GM19467 (cell line): ENCODE results near the gene DCAKD.

ENCODE experiments used
- ATAC-seq: cut with Tn5 transposase; IDR thresholded peaks from one replicate; pipeline ENCODE4 v1.9.1; 2021; ENCODE audit warnings: mild to moderate bottlenecking, moderate library complexity; ENCODE audit not compliant: unreplicated experiment

The DCAKD gene

DNA sequence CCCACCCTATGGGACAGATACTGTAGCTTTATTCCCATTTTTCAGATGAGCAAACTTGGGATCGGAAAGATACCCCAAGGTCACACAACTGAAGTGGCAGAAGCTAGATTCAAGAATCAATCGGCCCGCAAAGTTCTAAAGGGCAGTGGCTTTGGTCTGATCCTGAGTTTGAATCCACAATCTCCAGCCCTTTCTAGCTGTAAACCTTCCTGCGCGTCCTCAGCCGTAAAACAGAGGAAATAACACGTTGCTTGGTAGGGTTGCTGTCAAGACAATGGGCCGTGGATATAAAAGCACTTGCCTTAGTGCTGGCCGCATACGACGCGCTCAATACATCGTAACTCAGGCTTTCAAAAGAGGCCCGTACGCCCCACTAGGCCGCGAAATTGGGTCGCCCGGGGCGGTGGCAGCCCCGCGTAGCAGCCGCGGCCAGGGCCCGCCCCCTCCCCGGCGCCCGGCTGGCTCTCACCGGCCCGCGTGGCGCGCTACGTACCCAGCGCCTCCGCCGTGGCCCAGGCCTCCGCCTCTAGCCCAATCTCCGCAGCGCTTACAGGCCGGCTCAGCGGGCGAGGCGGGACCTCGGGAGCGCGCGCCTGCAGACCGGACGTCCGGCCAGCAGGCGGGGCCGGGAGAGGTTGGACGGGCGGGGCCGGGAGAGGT is at the start of gene DCAKD:
Gene DCAKD, minus strand, starts transcription at position 573 of the 660 bp plus-strand sequence. CDS start 16,747 bp downstream, outside the sequence.
- ATAC-seq, result peak; percentile 89

GRCh38 chr17:45098869-45099616 is 47.6 kb upstream of the DCAKD start:
- ATAC-seq, result no peak

GRCh38 chr17:45098081-45098868 is 46.8 kb upstream of the DCAKD start:
- no peak for ATAC-seq

DNA sequence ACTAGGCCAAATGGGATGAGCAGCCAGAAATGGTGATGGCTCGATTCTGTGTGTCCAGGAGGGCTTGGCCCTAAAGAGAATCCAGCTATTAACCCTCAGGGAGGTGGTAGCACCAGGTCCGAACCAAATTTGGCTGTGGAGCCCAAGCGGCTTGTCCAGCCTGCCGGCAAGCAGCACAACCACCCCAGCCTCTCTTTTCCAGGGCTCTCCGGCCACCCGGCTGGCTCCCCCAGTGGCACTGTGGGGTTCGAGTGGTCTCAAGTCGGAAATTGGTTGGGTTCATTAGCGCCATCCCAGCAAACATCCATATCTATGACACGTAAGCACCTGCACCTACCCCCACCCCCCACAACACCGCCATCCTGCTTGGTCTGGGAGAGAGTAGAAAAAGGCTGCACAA is 45.5 kb upstream of the DCAKD start:
- ATAC-seq, result no peak

- ATAC-seq, result no peak
These were observed 44.7 kb upstream of the DCAKD start for GRCh38 chr17:45096141-45096540.

GRCh38 chr17:45093444-45094110 is 42.1 kb upstream of the DCAKD start:
- no peak for ATAC-seq

DNA sequence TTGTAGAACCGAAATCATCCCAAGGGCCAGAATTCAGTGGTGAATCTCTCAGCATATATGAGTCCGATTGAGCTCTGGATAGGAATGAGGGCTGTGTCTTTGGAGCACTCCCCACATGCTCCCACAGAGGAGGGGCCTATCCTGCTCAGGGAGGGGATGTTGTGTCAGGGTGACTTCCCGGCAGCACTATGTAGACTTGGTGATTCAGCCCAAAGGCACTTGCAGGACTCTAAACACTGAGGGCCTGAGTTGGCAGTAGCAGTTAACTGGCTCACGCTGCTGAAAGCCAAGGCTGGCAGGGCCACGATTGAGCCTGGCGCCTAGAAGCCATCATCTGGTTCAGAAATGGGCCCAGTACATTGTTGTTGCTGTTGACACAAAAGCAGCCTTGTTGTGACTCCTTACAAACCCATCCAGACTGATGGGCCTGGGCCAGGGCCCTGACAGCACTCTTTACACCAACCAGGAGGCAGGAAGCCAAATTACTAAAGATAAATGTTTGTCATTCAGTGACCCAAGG is 41.5 kb upstream of the DCAKD start:
- ATAC-seq, result no peak

GRCh38 chr17:45091778-45092425 is 40.5 kb upstream of the DCAKD start:
- no peak for ATAC-seq

DNA sequence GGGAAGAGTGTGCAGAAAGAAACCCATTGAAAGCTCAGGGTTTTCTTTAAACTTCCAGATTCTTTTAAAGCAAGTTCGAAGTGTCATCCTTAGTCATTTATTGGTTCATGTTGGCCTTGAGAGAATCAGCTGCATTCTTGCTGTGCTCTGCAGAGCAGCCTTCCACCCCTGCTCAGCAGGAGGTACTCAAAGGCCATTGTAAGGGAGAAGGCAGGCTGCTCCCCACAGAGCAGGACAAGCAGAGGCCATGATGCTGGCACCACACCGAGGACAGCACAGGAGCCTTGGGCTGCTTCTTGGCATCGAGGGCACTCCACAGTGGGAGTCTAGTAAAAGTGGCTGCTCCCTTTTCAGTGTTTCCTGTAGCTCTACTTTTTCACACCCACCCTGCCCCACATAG is 39.3 kb upstream of the DCAKD start:
- no peak for ATAC-seq

- ATAC-seq, result no peak
These were observed 37.3 kb upstream of the DCAKD start for GRCh38 chr17:45088741-45089140.

DNA sequence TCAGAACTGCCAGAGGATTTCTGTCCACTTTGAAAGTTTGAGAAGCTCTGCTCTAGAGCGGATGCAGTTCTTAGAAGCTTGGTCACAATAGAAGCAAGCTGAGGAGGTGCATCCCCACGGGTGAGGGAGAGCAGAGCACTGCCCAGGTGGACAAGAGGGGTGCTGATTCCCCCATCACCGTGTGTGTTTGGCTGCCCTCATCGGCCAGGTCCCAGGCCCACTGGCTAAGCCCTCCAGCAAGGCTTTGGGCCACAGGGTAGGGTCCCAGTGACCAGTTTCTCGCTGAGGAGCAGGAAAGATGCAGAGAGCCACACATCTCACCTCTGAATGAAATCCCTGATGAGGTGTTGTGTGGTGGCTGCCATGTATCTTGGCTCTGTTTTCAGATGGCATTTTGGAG is 36.5 kb upstream of the DCAKD start:
- ATAC-seq, result no peak

DNA sequence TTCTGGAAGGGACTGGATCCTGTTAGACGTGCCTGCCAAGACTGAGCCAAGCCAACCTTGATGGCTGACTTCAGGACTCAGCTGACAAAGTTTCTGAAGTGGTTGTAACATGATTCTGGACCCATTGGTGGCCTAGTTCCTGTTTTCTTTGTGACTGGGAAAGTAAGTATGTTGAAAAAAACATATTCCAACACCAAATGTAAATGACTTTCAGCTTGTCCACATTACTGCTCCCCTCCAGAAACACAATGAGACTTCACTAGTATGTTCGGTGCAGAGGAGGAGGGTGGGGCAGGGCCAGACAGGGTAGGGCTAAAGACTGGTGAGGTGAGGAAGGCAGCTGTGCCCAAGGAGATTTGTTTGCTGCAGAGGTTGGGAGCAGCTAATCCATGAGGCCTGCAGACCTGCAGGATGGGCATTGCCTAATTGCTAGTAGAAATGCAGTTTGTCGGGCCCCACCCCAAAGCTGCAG is 36.1 kb upstream of the DCAKD start:
- ATAC-seq, result no peak

GRCh38 chr17:45086865-45087503 is 35.6 kb upstream of the DCAKD start:
- no peak for ATAC-seq

GRCh38 chr17:45086391-45086790 is 35.0 kb upstream of the DCAKD start:
- no peak for ATAC-seq

- no peak for ATAC-seq
These were observed 29.7 kb upstream of the DCAKD start for GRCh38 chr17:45081047-45081703.

- no peak for ATAC-seq
These were observed 26.2 kb upstream of the DCAKD start for GRCh38 chr17:45077643-45078042.

DNA sequence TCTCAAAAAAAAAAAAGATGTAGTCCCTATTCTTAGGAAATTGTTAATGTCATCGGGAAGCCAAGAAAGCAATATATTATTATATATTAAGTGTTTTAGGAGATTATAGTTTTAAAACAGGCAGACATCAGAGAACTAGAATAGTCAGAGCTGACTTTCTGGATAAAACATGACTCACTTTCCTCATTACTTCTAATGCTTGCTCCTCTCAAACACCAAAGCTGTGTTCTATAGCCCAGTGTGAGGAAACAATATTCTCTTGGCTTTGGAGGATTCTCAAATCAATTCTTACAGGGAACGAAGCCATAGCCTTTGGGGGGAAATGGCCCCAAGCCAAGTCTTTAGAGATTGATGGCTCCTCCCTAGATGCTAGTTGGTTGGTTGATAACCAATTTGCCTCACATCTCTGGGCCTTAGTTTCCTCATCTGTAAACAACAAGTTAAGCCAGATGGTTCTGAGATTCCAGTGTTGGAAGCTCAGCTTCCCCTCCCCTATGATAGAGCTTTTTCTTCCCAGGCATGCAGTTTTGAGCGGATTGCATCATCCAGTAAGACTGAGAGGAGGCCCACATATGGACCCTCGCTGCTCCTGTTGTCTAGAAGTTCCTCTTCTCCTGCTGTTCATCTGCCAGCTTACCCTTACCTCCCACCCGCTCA is 22.1 kb upstream of the DCAKD start:
- no peak for ATAC-seq

GRCh38 chr17:45070809-45071208 is 19.4 kb upstream of the DCAKD start:
- ATAC-seq, result no peak

DNA sequence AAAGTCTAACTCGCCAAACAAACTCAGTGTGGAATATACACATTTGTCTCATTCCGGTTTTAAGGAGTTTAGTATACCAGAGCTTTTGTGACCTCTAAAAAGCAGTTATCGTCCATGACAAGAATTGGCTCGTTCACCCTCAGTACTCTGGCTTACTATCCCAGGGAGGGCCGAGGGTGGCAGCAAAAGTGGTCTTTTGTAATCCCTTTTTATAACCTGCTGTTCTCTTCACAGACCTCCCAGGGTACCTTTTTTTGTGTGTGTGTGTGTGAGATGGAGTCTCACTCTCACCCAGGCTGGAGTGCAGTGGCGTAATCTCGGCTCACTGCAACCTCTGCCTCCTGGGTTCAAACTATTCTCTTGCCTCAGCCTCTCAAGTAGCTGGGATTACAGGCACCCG is 18.6 kb upstream of the DCAKD start:
- ATAC-seq, result no peak
